ENCODE data around the gene ADGRF1.

The ADGRF1 gene

DNA sequence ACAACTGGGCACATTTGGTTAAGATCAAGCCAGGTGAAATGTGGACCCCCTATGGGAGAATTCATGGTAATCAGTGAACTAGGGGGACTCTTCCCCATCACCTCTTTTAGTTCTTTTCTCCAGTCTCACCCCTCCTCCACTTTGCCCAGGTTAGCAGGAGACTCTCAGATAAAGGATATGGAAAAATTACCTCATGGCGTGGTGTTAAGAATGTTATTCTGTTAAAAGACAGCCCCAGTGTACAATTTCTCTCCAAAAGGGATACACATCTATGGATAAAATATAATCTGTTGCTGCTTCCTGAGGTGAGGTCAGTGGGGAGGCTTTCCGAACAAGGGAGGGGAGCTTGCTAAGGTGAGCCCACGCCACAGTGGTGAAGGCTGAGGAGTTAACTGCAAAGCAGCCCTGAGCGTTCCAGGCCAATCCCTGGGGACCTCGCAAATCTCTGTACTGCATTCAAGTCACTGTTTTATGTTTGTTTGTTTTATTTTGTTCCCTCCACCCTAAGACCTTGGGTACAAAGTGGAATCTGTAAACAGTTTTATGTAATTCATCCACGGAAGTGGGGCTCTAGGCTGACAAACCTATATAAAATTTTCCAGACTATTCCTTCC lies 52.0 kb downstream of the ADGRF1 start:
- Histone ChIP-seq H3K27ac (ENCODE audit: low read depth, low read length) (no peak overlapping the region), H3F3A (ENCODE audit: control insufficient read depth, insufficient read depth) (no peaks in the 10 kb centered on the region), H3K36me3 (ENCODE audit: control insufficient read depth, low read length) (no peaks in the 10 kb centered on the region), H3K4me1 (ENCODE audit: control insufficient read depth, low read length) (no peaks in the 10 kb centered on the region), H3K4me2 (ENCODE audit: low read length) (no peak overlapping the region), H3K9me3 (ENCODE audit: control insufficient read depth, insufficient read depth, low read length) (no peaks in the 10 kb centered on the region), H3K9me2 (replicated peaks; ENCODE audit: control insufficient read depth, low read length) (no peaks in the 10 kb centered on the region), H3K4me3 (ENCODE audit: low read length) (no peak overlapping the region), H4K20me1 (ENCODE audit: control insufficient read depth, insufficient read depth, low read depth, low read length) (no peaks in the 10 kb centered on the region), H3K79me2 (ENCODE audit: control insufficient read depth, low read length) (no peaks in the 10 kb centered on the region), H3K27me3 (ENCODE audit: control insufficient read depth, low read length) (no peaks in the 10 kb centered on the region)
- TF ChIP-seq, protein P1, sequence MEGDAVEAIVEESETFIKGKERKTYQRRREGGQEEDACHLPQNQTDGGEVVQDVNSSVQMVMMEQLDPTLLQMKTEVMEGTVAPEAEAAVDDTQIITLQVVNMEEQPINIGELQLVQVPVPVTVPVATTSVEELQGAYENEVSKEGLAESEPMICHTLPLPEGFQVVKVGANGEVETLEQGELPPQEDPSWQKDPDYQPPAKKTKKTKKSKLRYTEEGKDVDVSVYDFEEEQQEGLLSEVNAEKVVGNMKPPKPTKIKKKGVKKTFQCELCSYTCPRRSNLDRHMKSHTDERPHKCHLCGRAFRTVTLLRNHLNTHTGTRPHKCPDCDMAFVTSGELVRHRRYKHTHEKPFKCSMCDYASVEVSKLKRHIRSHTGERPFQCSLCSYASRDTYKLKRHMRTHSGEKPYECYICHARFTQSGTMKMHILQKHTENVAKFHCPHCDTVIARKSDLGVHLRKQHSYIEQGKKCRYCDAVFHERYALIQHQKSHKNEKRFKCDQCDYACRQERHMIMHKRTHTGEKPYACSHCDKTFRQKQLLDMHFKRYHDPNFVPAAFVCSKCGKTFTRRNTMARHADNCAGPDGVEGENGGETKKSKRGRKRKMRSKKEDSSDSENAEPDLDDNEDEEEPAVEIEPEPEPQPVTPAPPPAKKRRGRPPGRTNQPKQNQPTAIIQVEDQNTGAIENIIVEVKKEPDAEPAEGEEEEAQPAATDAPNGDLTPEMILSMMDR (IDR thresholded peaks at IDR 0.05; ENCODE audit: low read depth, low read length, poor library complexity, severe bottlenecking): no peak
- no peak for TF ChIP-seq EZH2phosphoT487 (IDR thresholded peaks at IDR 0.05; ENCODE audit: borderline replicate concordance, low read length)

DNA sequence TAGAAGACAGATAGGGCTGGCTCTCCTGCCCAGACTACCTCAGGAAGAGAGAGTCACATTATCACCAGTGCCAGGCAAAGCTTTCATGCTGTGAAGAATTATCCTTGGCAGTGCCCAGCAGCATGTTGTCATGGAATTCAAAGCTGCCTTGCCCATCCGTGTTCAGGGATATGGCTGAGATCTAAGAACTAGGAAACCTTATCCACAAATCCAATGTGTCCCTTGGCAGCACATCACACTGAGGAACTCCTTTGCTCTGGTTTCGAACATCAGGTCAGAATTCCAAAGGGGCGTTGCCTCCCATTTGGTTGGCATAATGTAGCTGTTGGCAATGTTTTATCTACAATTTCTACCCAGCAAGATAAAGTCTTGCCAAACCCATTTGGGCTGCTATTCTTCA lies 52.7 kb downstream of the ADGRF1 start:
- Histone ChIP-seq H3K4me1 (ENCODE audit: control insufficient read depth, low read length) (no peaks in the 10 kb centered on the region), H3K9me2 (replicated peaks; ENCODE audit: control insufficient read depth, low read length) (no peaks in the 10 kb centered on the region), H3K4me3 (ENCODE audit: low read length) (no peak overlapping the region), H3K4me2 (ENCODE audit: low read length) (no peak overlapping the region), H3K36me3 (ENCODE audit: control insufficient read depth, low read length) (no peaks in the 10 kb centered on the region), H3K79me2 (ENCODE audit: control insufficient read depth, low read length) (no peaks in the 10 kb centered on the region), H4K20me1 (ENCODE audit: control insufficient read depth, insufficient read depth, low read depth, low read length) (no peaks in the 10 kb centered on the region), H3K27ac (ENCODE audit: low read depth, low read length) (no peak overlapping the region), H3F3A (ENCODE audit: control insufficient read depth, insufficient read depth) (no peaks in the 10 kb centered on the region), H3K27me3 (ENCODE audit: control insufficient read depth, low read length) (no peaks in the 10 kb centered on the region), H3K9me3 (ENCODE audit: control insufficient read depth, insufficient read depth, low read length) (no peaks in the 10 kb centered on the region)
- no peak for TF ChIP-seq EZH2phosphoT487 (IDR thresholded peaks at IDR 0.05; ENCODE audit: borderline replicate concordance, low read length)
- TF ChIP-seq, protein P1 (IDR thresholded peaks at IDR 0.05; ENCODE audit: low read depth, low read length, poor library complexity, severe bottlenecking): no peak

GRCh38 chr6:46985943-46986342 lies 56.2 kb downstream of the ADGRF1 start:
- Histone ChIP-seq H3K4me2 (ENCODE audit: low read length) (no peak overlapping the region), H3K9me2 (replicated peaks; ENCODE audit: control insufficient read depth, low read length) (no peaks in the 10 kb centered on the region), H3K4me3 (ENCODE audit: low read length) (no peak overlapping the region), H3K4me1 (ENCODE audit: control insufficient read depth, low read length) (no peaks in the 10 kb centered on the region), H4K20me1 (ENCODE audit: control insufficient read depth, insufficient read depth, low read depth, low read length) (no peaks in the 10 kb centered on the region), H3K27me3 (ENCODE audit: control insufficient read depth, low read length) (no peaks in the 10 kb centered on the region), H3F3A (ENCODE audit: control insufficient read depth, insufficient read depth) (no peaks in the 10 kb centered on the region), H3K79me2 (ENCODE audit: control insufficient read depth, low read length) (no peaks in the 10 kb centered on the region), H3K36me3 (ENCODE audit: control insufficient read depth, low read length) (no peaks in the 10 kb centered on the region), H3K9me3 (ENCODE audit: control insufficient read depth, insufficient read depth, low read length) (no peaks in the 10 kb centered on the region), H3K27ac (ENCODE audit: low read depth, low read length) (no peak overlapping the region)
- TF ChIP-seq, protein P1 (IDR thresholded peaks at IDR 0.05; ENCODE audit: low read depth, low read length, poor library complexity, severe bottlenecking): no peak
- no peak for TF ChIP-seq EZH2phosphoT487 (IDR thresholded peaks at IDR 0.05; ENCODE audit: borderline replicate concordance, low read length)

Data from DOHH2 (cell line).